GM20431 (cell line): ENCODE results near the gene PLXNA4.

Source experiments
- in situ Hi-C: fragments of 300-500 bp; cut with MseI, MboI; formaldehyde crosslinking; loops from one replicate; pipeline ENCODE4 v1.15.0; 2020; ENCODE audit warnings: low sequenced_read_pairs; ENCODE audit not compliant: unreplicated experiment

PLXNA4 gene

GRCh38 chr7:132347858-132348257 lies 228.4 kb downstream of the PLXNA4 start:
- in situ Hi-C loops = no loop called here

DNA sequence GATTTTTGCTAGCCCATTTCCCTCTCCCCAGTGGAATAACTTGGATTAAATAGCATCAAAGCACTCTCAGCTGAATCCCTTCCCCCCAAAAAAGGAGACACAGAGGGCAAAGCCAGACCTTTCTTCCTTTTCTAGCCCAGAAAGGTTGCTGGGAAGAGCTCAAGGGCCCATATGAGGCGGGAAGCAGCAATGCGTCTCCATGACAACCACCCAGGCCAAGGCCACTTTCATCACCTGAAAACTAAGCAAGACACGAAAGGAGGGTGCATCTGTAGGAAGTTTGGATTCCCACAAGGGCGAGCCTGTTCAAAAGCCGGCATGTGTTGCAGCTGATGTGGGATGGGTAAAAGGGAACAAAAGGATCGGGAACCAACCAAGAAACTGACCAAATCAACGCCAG lies 229.1 kb downstream of the PLXNA4 start:
- in situ Hi-C loops = no loop called here

- in situ Hi-C loops = no loop called here
Measured at GRCh38 chr7:132345543-132346129, 230.6 kb downstream of the PLXNA4 start.

GRCh38 chr7:132345030-132345429 lies 231.2 kb downstream of the PLXNA4 start:
- in situ Hi-C loops = no loop called here

GRCh38 chr7:132343199-132343598 lies 233.1 kb downstream of the PLXNA4 start:
- in situ Hi-C loops = no loop called here

DNA sequence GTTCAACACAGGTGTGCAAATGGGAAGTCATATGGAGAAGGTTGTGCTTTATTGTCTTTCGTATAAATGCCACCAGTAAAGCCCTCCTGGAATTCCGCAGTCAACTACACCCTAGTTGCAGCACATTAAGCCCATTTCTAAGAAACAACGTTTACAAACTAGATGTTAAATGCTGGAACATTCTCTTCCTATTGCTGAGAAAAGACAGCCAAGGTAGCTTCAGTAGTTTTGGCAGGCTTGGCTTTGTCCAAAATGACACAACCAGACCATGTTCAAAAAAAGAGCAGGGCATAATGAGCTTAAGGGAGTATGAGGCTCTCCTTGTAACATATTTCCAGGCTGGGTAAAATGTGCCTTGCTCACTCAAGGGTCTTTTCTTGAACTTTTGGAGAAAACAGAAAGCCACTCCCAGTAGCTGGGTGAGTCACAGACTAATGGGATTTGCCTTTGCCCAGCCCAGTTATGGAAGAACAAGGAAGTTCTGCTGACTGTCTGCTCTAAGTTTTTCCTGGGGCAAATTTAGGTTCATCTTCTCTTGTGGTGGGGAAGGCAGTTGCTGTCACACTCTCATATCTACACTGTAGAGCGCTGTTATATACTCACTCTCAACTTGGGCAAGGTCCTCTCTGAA lies 238.7 kb downstream of the PLXNA4 start:
- in situ Hi-C loops = no loop called here

DNA sequence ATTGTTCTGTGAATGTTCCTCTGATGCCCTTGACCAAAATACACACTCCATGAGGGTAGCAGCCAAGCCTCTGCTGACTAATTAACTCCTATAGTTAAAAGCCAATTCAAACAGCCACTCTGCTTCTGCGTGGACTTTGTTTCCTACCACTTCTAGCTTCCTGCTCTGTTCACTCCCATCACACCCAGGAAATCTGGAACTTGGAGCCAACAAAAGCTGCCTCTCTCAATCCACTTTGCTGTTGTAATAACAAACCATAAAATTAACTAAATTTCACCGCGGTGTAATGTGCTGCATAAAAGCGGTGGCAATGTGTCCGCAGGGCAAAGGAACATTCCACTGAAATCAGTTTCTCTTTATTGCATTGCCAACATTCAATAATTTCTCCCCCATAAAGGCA lies 239.5 kb downstream of the PLXNA4 start:
- in situ Hi-C loops = no loop called here

- in situ Hi-C loops = no loop called here
Measured at GRCh38 chr7:132333301-132333700, 243.0 kb downstream of the PLXNA4 start.

GRCh38 chr7:132328760-132329159 lies 247.5 kb downstream of the PLXNA4 start:
- in situ Hi-C loops = no loop called here

- in situ Hi-C loops = no loop called here
Measured at GRCh38 chr7:132328047-132328620, 248.1 kb downstream of the PLXNA4 start.

DNA sequence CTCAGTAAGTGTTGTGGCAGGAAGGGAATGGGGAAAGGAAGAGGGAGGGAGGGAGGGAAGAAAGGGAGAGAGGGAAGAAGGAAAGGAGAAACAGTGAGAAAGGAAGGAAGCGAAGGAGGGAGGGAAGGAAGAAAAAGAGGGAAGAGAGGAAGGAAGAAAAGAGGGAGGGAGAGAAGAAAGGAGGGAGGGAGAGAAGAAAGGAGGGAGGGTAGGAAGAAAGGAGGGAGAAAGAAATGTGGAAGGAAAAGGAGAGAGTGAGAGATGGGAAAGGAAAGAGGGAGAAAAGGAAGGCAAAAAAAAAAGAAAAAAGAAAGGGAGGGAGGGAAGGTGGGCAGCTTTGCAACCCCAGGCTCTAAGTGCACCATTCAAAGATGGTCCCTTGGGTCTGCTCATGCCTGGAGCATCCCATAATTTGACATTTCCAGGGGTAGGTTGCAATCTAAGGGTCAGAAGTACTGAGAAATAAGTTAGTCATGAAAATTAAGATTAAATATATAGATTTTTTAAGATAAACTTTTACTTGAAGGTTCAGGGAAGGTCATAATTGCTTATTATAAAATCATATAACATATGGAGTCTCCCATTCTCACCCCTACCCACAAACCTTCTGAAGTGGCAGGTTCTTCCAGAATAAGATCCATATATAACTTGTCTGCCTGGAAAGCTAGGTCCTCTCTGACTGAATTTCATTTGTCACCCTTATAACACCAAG lies 249.2 kb downstream of the PLXNA4 start:
- in situ Hi-C loops = no loop called here

DNA sequence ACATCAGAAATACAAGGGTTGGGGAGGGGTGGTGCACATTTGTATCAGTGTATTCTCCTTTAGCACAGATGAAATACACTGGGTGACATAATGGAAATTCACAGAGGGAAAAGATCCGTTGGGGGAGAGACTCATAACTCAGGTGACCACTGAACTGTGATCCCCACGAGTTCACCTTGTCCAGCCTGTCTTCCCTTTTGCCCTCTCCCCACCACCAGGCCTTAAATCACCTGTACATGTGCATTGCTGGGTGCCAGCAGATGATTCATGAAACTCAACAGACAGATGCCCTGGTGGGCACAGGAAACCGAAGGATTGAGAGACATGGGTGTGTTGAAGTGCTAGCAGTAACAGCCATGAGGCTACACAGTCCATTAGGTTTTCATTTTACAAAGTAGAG lies 253.3 kb downstream of the PLXNA4 start:
- in situ Hi-C loops = no loop called here

DNA sequence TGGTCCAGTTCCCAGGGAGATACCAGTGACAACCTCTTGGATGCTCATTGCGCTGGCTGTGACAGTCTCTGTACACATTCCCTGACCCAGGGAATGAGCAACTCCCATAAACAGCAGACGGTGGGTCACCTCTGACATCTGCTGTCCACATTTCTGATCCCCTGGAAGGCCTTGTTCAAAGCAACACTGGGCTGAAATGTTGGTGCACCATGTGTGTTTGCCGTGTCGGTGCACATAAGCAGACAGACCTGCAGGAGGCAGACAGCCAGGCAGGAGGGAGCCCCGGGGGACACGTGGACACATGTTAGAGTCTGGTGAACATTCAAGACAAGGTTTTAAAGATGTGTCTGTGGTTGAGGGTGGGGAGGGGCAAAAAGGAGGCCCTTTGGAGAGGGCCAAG lies 254.9 kb downstream of the PLXNA4 start:
- in situ Hi-C loops = no loop called here

DNA sequence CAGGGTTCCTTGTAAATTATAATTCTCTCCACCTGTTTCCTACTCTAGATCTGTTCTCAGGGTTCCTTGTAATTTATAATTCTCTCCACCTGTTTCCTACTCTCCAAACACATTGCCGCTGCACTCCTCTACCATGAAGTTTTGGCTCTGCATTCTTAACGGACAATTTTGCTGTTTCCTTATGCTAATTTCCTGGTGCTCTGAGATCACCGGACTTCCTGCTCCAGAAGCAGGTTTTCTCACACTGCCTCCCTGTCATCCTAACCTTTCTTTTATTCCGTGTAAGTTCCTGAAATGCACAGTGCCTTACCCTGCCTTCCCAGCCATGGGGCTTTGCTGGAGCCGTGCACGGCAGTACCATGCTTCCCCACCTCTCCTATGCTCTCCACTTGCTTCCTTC lies 256.8 kb downstream of the PLXNA4 start:
- in situ Hi-C loops = no loop called here

DNA sequence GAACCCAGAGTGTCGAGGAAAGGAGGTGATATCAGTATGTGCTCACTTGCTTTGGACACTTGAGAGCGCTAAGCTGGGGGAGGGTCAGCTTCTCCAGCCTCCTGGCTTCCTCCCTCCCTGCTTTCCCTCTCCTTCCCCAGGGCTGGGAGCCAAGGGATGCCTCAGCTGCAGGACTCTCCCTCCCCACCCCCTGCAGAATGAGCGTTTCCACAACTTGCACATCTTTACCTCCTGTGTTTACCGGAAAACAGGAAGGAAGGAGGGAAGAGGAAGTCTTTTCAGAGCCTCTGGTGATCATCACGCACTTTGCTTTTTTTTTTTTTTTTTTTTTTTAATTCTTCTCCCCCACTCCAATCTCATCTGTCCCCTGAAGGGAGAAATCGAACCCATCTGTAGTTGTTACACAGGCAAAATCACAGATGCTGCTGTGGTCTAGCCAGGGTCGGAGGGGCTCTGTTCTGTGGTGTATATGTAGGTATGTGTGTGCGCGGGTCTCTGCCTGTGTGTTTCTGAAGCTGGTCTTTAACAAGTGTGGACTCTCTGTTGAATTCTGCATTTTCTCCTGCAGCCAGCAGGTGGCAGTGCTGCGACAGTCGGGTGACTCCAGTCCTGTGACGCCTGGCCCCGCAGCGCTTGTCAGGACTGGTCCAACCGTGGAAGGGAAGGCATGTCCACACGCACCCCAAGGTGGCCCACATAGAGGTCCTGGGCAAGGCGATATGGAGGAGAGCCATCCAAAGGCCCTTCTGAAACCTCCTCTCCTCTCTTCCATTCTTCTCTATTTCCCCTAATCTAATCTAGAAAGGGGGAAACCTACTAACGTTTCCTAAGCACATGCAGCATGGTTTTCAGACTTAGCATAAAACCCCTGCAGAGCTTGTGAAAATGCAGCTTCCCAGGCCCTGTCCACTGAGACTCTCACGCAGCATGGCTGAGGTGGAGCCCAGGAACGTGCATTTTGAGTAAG lies 257.6 kb downstream of the PLXNA4 start:
- in situ Hi-C loops = no loop called here

DNA sequence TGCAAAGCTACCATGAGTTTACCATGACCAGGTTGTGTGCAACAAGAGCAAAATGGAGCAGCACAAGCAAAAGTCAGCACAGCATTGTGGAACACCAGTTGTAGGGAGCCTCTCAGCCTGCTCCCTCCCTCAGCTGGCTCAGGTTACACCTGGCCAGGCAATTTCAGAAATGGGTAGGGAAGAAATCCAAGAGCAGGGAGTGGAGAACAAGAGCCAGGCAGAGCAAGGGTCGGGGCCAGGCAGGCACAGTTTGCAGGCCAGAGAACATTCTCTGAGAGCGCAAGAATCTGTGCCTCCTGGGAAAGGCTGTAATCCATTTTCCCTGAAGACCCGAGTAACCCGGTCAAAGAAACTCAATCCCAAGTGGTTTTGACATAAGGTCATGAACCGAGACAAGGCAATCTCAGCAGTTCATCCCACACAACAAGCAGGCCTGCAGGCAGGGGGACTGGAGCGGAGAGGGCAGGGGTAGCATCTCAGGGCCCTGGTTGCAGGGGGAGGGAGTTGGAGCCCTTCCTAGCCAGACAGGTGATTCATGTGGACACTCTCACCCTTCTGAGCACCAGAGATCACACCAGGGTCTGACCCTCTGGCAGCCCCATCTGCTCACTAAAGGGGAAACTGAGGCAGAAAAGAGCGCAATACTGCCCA lies 258.4 kb downstream of the PLXNA4 start:
- in situ Hi-C loops = no loop called here

DNA sequence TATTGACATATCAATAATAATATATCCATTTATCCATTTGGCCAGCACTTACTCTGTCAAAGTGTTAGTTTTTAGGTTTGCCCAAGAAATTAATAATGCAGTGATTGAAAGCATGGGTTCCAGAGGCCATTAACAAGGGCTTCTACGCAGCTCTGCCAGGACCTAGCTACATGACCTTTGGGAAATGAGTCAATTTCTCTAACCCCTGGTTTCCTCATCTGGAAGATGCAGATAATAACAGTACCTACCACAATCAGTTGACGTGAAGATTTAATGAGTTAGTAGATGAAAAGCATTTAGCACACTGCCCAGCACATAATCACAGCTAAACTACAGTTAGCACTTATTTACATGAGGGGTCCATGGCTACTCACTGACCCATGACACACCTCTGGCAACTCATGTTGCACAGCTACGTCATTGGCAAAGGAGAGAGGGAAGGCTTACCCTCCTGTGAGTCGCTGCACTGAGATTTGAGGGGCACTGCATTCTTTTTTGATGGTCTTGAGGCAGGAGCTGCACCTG lies 263.7 kb downstream of the PLXNA4 start:
- in situ Hi-C loops = no loop called here

GRCh38 chr7:132311733-132312132 lies 264.5 kb downstream of the PLXNA4 start:
- in situ Hi-C loops = no loop called here

- in situ Hi-C loops = no loop called here
Measured at GRCh38 chr7:132309102-132309805, 267.0 kb downstream of the PLXNA4 start.
